Uterus (tissue), 4 donors: ENCODE measurements around the gene BTBD3. TPM values are rescaled to one million over a fixed set of nuclear protein-coding genes. Genes with fewer than 3 reads are reported as not detected.

Source experiments
- DNase-seq, 2 donors: peaks; one replicate each; pipeline ENCODE4 v3.0.0-alpha.2; 2019 to 2020
- H3K27ac ChIP-seq, 2 donors: fragments of 200-600 bp; sonication (generic); 1 replicate in 1 of 2; 2 replicates in 1 of 2; pipeline ENCODE4 v1.5.1; 2016 to 2018
- H3K27me3 ChIP-seq, 2 donors: fragments of 200-600 bp; sonication (generic); one replicate each; pipeline ENCODE4 v1.5.1; 2018 to 2019; ENCODE audit warnings: control low read depth in 1 of 2
- H3K36me3 ChIP-seq, 2 donors: fragments of 200-600 bp; sonication (generic); one replicate each; pipeline ENCODE4 v1.5.1; 2019; ENCODE audit warnings: control low read depth in 1 of 2
- H3K4me1 ChIP-seq, 2 donors: fragments of 200-600 bp; sonication (generic); one replicate each; pipeline ENCODE4 v1.5.1; 2018 to 2019; ENCODE audit warnings: control low read depth in 1 of 2
- H3K4me3 ChIP-seq, 2 donors: fragments of 200-600 bp; sonication (generic); 1 replicate in 1 of 2; 2 replicates in 1 of 2; pipeline ENCODE4 v1.5.1; 2018 to 2019; ENCODE audit warnings: mild to moderate bottlenecking in 1 of 2
- H3K9me3 ChIP-seq, 2 donors: fragments of 200-600 bp; sonication (generic); one replicate each; pipeline ENCODE4 v1.5.1; 2019; ENCODE audit warnings: control low read depth in 1 of 2
- CTCF ChIP-seq, 4 experiments: fragments of 200-600 bp in 2 of 4; fragments of 450-650 bp in 2 of 4; sonication (generic) in 2 of 4; IDR thresholded peaks; one replicate each; pipeline ENCODE4 v1.5.1; 2016 to 2019; ENCODE audit warnings: antibody characterized with exemption in 4 of 4, mild to moderate bottlenecking in 2 of 4, moderate library complexity in 1 of 4
- POLR2A ChIP-seq, 2 donors: fragments of 450-650 bp; IDR thresholded peaks; one replicate each; pipeline ENCODE4 v1.6.1; 2016; ENCODE audit warnings: antibody characterized with exemption in 2 of 2, mild to moderate bottlenecking in 1 of 2, moderate library complexity in 1 of 2
- intact Hi-C: fragments of 100-400 bp; cut with DNase I; formaldehyde crosslinking; loops from one replicate; pipeline ENCODE4 v1.15.1; 2023; ENCODE audit warnings: low total_unique reads
- total RNA-seq, 4 donors: library from RNA; depleted of rRNA in 3 of 4; stranded (reverse); fragments of >200 nt in 3 of 4; gene quantifications; one replicate each; pipeline versions ENCODE4 v1.1.0 to v1.2.4, GENCODE V29; 2014 to 2023
- donor health status: DM: yes; HTN: yes; CAD: no.

The BTBD3 gene
- total RNA-seq, 4 donors from 2014 or later, result 22.8 to 124 (median 39.1) TPM

- peak in 1 of 2 donors; percentile 17 for DNase-seq
- H3K27me3 ChIP-seq, result no peaks in the 10 kb centered on the region
- H3K4me1 ChIP-seq, result no peaks in the 10 kb centered on the region
- H3K9me3 ChIP-seq, result no peaks in the 10 kb centered on the region
- no peak overlapping the region for H3K27ac ChIP-seq
- H3K36me3 ChIP-seq, result no peaks in the 10 kb centered on the region
- H3K4me3 ChIP-seq, result no peak overlapping the region
- intact Hi-C loops, result no loop called here
- TF ChIP-seq CTCF (IDR thresholded peaks at IDR 0.05) (no peak), POLR2A (IDR thresholded peaks at IDR 0.05) (no peak)
These were observed 41.2 kb downstream of the BTBD3 start for GRCh38 chr20:11958855-11959254.

GRCh38 chr20:11965602-11966001 lies 47.9 kb downstream of the BTBD3 start:
- H3K36me3 ChIP-seq, result no peaks in the 10 kb centered on the region
- intact Hi-C loops, result no loop called here

GRCh38 chr20:11966186-11966585 lies 48.5 kb downstream of the BTBD3 start:
- TF ChIP-seq POLR2A (IDR thresholded peaks at IDR 0.05), result no peak
- TF ChIP-seq CTCF (IDR thresholded peaks at IDR 0.05), result no peak
- DNase-seq, result no peak
- Histone ChIP-seq H3K4me1 (no peaks in the 10 kb centered on the region), H3K4me3 (no peak overlapping the region), H3K36me3 (no peaks in the 10 kb centered on the region), H3K27ac (no peak overlapping the region), H3K9me3 (no peaks in the 10 kb centered on the region), H3K27me3 (no peaks in the 10 kb centered on the region)
- intact Hi-C loops, result no loop called here

More at GRCh38 chr20:11965602-11966001, 47.9 kb downstream of the BTBD3 start:
- no peaks in the 10 kb centered on the region for H3K4me1 ChIP-seq
- no peak overlapping the region for H3K4me3 ChIP-seq
- no peaks in the 10 kb centered on the region for H3K9me3 ChIP-seq
- H3K27me3 ChIP-seq, result no peaks in the 10 kb centered on the region
- no peak overlapping the region for H3K27ac ChIP-seq
- TF ChIP-seq CTCF (IDR thresholded peaks at IDR 0.05) (no peak), POLR2A (IDR thresholded peaks at IDR 0.05) (no peak)
- no peak for DNase-seq

GRCh38 chr20:11970243-11970836 lies 52.6 kb downstream of the BTBD3 start:
- H3K27me3 ChIP-seq, result no peaks in the 10 kb centered on the region
- H3K27ac ChIP-seq, result no peak overlapping the region
- DNase-seq, result no peak
- no peak overlapping the region for H3K4me3 ChIP-seq
- no peaks in the 10 kb centered on the region for H3K36me3 ChIP-seq
- TF ChIP-seq CTCF (IDR thresholded peaks at IDR 0.05), result no peak
- TF ChIP-seq POLR2A (IDR thresholded peaks at IDR 0.05), result no peak
- no peaks in the 10 kb centered on the region for H3K4me1 ChIP-seq
- no peaks in the 10 kb centered on the region for H3K9me3 ChIP-seq
- intact Hi-C loops, result no loop called here

- H3K4me1 ChIP-seq, result no peaks in the 10 kb centered on the region
- intact Hi-C loops, result no loop called here
- TF ChIP-seq POLR2A (IDR thresholded peaks at IDR 0.05), result no peak
- no peak for TF ChIP-seq CTCF (IDR thresholded peaks at IDR 0.05)
- no peak for DNase-seq
- no peak overlapping the region for H3K27ac ChIP-seq
- no peaks in the 10 kb centered on the region for H3K27me3 ChIP-seq
- no peaks in the 10 kb centered on the region for H3K36me3 ChIP-seq
- no peaks in the 10 kb centered on the region for H3K9me3 ChIP-seq
- H3K4me3 ChIP-seq, result no peak overlapping the region
These were observed 54.8 kb downstream of the BTBD3 start for GRCh38 chr20:11972478-11972877.
